ENCODE data around the gene GAPDHS.

GRCh38 chr19:35556846-35557538, 23.7 kb downstream of the GAPDHS start:
- no peak for TF ChIP-seq POLR2A (IDR thresholded peaks at IDR 0.05)
- TF ChIP-seq CTCF (IDR thresholded peaks at IDR 0.05): no peak
- no peak for TF ChIP-seq EP300 (IDR thresholded peaks at IDR 0.05)

All from gastroesophageal sphincter (tissue), 3 donors.